HG03060 (cell line): ENCODE results near the gene MOSPD3.

Experiments used
- ATAC-seq: cut with Tn5 transposase; IDR thresholded peaks from one replicate; pipeline ENCODE4 v1.9.1; 2021; ENCODE audit warnings: low read depth, moderate number of reproducible peaks; ENCODE audit not compliant: unreplicated experiment

The MOSPD3 gene

DNA sequence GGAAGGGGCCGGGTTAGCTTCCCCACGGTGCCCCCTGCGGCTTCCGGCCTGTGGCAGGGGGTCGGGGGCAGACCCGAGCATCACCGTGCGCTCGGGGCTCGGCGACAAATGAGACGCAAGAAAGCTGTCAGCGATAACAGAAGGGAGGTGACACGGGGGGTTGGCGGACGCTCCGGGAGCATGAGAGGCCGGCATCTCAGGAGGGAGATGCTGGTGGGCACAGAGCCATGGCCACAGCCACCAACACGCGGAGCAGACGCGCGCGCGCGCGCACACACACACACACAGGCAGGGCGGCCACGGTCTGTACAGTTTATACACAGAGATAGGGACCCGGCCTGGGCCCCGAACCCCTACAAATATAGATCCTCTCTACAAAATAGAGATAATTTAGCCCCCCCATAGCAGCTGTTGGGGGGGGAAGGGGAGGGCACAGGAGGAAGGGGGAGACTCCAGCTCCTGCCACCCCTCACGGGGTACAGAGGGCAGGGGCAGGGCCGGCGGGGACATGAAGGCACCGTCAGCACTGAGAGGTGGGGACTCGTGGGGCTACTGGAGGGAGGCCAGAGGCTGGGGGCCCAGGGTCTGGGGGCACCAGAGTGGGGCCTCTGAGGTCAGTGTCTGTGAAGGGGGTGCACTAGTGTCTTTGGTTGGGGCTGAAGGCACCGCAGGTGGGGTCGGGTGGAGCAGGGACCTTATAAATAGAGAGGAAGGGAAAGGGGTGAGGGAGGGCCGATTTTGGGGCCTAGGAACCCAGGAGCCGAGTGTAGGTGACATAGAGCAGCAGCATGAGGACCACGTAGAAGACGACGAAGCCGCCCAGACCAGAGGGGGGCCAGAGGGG lies 37.8 kb upstream of the MOSPD3 start:
- no peak for ATAC-seq

DNA sequence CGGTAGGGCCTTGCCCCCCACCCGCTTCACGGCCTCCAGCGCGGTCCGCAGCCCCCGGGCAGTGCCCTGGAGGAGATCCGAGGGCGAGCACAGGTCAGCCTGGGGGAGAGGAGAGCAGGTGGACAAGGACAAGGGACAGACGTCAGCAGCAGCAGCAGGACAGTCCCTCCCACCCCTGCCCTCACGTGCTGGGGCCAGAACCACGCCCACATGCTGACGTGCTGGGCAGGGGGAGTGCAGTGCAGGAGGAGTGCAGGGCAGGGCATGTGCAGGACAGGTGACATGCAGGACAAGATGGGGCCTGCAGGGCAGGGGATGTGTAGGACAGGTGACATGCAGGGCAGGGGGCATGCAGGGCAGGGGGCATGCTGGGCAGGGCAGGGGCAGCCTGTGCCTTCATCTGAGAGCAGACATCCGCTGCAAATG lies 37.1 kb upstream of the MOSPD3 start:
- no peak for ATAC-seq

DNA sequence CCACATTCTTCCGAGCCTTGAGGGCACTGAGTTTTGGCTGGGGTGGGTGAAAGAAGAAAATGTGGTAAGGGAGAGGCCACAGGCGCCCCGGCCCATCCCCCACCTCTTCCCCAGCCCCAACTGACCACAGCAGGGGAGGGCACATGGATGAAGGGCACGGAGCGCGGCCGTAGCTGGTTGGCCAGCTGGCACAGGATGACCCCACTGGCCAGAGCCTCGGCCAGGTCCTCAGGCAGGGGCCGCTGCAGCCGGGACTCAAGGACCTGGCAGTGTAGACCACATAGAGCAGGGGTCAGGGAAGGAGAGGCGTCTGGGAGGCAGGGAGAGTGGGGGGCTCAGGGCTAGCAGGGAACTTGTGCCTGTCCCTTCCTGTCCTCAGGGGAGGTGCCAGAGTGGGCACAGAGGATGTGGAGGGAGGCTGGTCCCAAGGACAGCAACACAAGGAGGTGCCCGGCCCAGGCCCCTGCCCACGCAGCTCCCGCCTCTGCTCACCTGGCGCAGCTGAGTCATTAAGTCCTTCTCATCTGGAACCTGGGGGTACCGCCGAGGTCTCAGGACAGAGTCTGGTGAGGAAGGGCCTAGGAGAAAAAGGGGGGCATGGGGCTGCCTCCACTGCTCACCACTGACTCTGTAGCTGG lies 36.5 kb upstream of the MOSPD3 start:
- ATAC-seq: no peak

DNA sequence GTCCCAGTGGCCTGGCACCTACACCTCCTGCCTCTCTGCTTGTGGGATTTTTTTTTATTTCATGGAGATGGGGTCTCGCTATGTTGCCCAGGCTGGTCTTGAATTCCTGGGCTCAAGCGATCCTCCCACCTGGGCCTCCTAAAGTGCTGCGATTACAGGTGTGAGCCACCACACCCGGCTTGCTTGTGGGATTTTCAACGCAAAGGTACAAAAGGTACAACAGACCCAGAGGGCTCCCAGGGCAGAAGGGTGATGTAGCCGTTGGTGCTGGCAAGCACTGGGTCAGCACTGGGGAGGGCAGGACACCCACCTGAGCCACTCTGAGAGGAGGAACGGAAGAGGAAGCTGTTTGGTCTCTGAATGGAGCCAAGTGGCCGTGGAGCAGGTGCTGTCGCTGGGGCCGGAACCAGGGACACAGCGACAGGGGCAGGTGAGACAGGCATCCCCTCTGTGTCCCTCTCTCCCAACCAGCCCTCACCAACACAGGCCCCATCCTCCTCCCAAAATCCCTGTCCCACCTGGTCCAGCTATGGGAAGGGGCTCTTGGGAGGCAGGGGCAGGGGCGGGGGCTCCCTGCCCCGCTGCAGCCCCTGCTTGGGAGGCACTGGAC lies 35.9 kb upstream of the MOSPD3 start:
- ATAC-seq: no peak

DNA sequence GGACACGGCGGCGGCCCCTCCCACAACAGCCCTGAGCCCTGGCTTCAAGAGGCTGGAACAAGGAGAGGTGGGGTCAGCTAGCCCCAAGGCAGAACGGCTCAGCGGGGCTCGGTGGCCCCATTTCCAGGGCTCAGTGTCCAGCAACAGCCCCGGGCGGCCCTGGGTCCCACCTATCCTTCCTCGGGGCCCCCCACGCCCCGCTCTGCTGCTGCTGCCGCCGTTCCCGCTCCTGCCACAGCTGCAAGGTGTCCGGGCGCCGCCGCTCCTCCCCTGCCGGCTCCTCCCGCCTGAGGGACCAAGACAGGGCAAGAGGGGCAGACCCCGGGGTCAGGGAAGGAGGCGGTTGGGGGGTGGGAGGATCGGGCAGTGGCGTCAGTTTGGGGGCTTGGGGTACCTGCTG lies 35.2 kb upstream of the MOSPD3 start:
- ATAC-seq: no peak

DNA sequence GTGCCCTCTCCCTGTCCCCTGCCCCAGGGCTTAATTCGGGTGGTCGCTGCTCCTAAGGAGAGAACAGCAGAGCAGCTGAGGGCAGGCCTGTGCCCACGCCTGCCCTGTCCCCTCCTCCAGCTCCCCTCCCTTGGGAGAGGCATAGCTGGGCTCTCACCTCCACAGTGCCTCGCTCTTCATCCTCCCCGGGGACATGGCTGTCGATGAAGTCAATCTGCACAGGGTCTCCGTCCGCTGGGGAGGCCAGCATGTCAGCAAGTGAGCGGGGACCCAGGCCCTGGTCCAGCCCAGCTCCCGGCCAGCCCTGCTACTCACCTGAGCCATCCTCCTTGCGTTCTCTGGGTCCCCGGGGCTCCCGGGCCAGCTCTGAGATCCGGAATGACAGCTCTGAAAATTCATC lies 34.8 kb upstream of the MOSPD3 start:
- ATAC-seq: no peak

DNA sequence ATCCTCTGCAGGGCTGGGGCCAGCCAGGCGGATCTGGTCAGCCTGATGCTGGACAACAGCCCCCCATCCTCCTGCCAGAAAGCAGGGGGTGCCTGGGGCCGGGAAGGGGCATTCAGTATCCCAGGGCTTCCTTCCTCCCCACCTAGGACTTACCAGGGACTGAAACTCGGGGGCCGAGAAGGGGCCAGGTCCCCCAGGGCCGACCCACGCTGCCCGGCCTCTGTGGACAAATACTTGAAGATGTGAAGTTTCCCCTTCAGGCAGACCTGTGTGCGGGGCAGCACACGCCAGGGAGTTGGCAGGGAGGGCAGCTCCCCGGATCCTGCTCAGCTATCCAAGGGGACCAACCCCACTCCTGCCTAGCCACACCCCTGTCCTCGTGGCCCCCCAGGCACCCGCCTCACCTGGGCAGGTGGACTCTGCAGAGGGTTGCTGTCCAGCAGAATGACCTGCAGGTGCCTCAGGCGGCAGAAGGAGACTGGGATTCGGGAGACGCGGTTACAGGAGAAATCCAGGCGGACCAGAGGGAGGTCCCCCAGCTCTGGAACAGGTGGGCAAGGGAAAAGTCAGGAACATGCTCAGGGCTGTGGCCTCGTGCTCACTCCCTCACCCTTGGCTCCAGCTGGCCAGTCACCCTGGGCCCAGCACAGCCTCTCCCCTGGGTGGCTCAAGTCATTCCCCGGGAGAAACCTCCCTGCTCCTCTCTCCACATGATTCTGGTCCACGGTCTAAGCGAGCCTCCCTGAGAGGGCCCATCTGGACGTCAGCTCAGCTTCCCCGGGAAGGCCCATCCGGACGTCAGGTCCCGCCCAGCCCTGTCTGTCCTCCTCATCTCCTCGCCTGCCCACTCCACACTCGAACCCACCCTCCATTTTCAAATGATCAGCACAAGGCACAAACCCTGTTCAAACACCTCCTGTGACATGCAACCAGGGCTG lies 33.8 kb upstream of the MOSPD3 start:
- ATAC-seq: no peak

DNA sequence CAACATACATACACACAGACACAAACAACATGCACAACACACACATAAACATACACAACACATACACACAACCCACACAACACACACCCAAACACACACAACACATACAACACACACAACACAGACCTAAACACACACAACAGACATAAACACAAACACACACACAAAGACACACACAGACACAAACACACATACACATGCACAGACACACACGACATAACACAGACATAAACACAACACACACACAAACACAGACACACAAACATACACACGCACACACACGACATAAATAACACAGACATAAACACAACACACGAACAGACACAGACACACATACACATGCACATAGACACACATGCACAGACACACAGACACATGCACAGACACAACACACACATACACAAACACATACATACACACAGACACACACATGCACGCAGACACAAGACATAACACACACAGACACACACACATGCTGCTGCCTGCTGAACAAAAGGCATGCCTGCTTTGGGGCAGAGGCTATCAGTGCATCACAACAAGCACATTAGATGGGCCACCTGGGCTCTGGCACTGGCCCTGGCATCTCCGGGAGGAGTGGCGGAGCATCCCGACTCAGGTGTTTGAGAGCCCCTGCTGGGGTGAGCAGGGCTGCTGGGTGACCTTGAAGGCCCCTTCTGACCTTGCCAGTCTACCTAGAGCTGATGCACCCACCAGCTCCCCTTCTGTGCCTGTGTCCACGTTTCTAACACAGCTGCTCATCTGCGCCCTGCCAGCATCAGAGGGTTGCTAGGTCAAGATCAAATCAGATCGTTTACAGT lies 31.7 kb upstream of the MOSPD3 start:
- ATAC-seq: no peak

DNA sequence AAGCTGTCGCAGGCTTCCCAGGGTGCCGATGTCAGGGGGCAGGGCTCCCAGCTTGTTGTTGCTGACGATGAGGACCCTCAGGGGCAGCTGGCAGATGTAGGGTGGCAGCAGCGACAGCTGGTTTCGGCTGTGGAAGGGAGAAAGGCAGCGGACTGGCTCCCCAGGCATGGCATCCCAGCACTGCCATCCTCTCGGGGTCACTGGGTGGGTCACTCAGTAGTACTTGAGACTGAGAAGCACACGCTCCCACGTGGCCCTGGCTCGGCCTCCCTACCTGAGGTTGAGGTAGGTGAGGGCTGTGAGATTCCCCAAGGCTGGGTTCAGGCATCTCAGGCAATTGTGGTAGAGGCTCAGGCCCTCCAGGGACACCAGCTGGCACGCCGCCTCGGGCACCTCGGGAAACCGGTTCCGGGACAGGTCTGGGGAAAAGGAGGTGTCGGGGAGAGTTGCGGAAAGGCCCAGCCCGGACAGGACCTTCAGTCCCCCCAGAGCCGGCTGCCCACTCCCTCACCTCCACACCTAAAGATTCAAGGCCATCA lies 30.2 kb upstream of the MOSPD3 start:
- ATAC-seq: no peak

DNA sequence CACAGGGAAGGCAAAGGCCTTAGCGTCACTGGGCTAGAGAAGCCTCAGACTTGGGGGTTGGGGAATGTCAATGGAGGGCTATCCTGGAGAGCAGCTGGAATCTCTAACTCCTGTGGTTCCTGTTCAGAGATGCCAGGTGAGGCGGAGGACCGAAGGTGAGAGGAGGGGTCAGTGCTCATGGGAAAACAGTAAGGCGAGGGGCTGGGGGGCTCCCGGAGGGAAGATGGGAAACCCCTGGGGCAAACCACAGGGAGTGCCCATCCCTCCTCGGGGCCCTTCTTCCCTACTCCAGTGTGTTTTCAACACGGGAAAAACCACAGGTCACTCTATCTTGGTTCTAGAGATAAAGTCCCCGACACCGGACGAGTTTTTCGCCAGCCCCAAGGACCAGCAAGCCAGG lies 29.7 kb upstream of the MOSPD3 start:
- no peak for ATAC-seq

DNA sequence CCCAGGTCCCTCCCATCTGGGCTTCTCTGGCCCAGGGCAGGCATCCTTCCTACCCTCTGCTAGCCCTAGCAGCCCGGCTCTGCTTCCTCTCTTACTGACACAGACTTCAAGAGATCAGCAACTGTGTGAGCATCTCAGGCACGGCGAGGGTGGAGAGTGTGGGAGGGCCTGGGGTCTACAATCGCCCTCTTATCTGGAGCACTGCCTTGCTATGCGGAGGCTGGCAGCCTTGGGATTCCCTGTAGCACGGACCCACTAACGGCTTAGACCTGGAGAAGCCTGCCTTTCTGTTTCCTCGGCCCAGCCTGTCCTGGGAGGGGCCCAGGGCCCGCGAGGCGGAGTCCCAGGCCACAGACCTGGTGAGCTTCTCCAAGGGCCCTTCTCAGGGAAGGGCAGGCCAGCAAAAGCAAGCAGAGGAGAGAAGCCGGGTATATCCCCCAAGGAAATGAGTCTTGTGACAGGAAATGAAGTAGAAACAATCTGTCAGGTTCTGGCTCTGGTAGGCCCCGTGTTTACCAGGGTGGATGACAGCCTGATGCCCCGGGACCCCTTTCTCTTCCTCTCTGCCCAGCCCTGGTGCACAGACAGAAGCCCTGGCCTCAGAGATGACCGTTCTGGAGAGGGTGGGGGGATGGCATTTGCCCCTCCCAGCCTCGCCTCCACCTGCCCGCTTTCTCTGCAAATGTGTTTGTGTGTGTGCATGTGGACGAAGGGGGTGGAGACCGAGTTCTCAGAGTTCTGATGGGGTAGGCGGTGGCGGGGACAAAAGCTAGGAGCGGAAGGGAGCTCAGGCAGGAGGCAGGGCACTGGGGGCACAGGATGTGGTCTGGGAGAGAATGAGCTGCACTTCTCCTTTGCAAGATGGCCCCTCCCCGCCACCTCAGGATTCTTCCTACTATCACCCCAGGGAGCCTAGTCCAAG lies 28.9 kb upstream of the MOSPD3 start:
- no peak for ATAC-seq

DNA sequence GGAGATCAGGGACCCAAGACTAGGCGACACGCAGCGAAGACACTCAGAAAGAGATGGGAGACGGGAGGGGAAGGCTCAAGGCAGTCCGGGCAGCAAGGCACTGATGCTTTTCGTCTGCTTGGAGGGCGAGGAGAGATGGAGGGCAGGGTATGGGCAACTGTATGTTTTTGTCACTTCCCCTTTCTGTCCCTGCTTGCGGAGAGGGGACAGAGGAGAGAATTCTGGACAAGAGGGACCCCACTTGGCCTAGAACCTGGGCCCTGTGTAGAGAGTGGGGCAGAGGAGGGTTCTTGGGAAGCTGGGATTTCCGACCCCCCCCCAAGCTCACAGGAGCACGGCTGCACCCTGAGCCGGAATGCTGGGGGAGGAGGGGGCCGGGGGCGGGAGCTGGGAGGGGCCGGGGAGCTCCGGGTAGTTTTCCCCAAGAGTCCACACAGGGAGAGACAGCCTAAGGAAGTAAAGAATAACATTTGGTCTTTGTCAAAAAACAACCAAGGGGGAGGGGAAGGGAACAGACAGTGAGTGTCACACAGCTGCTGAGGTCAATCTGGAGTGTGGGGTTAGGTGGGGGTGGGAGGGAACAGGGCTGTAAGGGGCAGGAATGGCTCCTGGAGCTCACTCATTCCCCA lies 28.2 kb upstream of the MOSPD3 start:
- ATAC-seq: no peak

DNA sequence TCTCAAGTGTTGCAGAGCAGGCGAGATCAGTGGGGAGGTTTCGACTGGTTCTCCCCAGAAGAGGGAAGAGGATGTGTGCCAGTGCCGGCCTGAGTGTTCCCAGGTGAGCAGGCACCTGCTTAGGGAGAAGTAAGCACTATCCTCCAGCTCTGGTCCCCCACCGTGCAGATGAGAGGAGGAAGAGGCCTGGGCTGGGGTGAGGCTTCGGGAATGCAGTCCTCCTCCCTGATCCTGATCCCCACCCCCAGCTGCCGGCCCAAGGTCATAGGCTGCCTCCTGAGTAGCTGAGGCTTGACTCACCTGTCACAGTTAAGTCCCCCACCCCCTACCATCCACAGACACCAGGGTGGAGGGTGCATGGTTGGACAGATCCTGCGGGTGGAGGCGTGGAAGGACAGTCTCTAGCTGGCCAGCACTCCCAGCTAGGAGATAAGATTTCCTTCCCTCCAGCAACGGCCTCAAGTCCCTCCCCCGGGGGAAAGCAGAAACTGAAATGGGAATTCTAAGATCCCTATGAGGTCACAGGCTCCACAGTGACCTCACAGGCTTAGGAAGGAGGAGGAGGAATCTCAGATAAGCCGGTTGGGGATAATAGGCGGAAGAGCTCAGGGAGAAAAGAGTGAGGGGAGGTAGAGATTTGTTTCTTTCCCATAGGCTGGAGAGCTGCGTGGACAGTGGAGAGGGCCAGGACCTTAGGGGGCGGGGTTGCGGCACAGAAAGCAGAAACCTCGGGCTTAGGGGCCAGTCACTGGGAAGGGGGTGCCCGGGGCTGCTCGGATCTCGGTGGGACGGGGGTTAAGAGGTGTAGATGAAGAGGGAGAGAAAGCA lies 27.4 kb upstream of the MOSPD3 start:
- no peak for ATAC-seq

DNA sequence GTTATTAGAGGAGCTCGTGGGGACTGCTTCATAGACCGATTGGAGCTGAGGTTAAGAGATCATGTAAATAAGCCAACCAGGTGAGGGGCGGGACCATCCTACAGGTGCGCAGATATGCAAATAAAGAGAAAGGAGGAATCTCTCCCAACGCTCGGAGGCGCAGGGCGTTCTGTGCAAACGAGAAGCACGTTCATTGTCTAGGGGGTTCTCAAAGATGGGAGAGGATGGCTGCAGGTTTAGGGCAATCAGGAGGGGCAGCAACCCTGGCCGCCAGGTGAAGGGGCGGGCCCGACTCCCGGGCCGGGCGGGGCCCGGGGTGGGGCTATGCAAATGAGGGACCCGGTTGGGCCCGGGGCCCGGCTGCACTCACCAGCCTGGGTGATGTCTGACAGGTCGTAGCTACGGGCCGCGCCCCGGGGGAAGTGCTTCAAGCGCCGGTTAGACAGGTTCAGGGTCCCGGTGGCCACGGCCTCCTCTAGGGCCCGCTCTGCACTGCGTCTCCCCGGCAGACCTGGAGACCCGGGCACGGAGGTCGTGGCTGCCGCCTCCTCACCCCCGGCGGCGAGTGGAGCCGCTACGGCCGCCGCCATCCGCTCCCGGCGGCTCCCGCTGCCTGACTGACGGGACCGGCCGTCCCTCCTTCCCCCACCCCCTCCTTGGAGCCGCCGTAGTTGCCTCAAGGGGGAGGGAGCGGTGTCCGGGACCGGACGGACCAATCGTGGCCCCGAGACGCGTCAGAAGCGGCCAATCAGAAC lies 26.7 kb upstream of the MOSPD3 start, which contains the start of gene LRCH4:
Gene LRCH4, minus strand, starts transcription at position 619 of the 755 bp plus-strand sequence. Its CDS starts 29 bp downstream, at position 590.
- peak; percentile 18 for ATAC-seq

DNA sequence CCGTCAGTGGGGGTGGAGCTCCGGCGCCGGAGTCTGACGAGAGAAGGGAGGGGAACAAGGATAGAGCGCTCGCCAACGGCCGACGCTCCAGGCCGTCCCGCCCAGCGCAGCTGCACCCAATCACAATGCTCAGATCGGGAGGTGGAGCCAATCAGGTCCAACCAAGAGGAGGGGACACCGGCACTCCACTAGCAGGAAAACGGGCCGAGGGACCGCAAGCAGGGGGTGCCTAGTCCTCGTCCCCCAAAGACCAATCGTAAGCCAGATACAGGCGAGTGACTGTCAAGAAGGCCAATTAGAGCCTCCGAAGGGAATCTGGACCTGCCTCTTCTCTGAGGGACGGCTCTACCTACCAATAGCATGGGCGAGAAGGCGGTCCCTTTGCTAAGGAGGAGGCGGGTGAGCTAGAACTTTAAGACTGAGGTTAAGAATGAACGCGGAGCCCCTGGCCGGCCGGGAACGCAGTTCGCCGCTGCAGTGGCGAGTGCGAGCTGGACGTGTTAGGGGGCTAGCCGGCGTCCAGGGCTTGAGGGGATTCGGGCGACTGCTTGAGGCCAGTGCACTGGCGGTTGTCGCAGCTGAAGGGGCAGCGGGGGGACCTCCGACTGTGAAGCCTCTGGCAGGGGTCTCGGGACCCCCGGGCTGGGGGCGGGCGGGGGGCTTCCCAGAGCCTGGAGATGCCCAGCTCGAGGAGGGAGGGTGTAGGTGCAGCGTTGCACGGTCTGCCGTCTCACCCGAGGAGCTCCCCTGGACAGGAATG lies 25.9 kb upstream of the MOSPD3 start, which contains the start of gene FBXO24:
Gene FBXO24, plus strand, starts transcription at position 63 of the 760 bp plus-strand sequence. Its CDS starts 298 bp downstream, at position 361.
- ATAC-seq: peak; percentile 76
